GM18511 (cell line): ENCODE results near the gene HNRNPK.

Experiments used
- ATAC-seq: cut with Tn5 transposase; IDR thresholded peaks from one replicate; pipeline ENCODE4 v1.9.1; 2021; ENCODE audit warnings: mild to moderate bottlenecking, moderate library complexity; ENCODE audit not compliant: unreplicated experiment

HNRNPK gene

DNA sequence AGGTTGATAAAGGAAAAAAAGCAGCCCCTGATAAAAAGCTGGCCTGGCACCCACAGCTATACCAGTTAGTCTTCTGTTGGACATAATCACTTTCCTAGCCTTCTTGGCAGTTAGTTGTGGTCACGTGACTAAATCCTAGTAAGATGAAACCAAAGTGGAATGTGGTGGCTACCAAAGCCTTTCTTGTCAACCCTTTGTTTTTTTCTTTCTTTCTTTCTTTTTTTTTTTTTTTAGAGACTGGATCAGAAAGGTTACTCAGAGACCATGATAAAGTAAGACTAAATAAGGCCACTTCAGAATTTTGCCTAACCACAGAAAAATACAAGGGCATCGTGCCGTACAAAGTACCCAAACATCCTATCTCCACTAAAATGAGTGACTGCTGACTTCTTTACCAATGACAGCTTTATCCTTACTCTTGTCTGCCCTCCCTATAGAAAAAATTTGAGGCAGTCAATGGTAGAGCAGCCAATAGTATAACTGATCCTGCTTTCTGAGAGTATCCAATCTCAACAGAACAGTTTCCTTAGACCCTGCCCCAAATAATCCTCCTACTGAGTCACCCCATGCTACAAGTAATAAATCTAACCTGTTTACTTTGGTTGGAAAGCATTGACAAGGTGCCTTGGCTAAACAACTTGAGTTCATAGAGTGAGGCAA, 44.6 kb downstream of the HNRNPK start:
- ATAC-seq: no peak

DNA sequence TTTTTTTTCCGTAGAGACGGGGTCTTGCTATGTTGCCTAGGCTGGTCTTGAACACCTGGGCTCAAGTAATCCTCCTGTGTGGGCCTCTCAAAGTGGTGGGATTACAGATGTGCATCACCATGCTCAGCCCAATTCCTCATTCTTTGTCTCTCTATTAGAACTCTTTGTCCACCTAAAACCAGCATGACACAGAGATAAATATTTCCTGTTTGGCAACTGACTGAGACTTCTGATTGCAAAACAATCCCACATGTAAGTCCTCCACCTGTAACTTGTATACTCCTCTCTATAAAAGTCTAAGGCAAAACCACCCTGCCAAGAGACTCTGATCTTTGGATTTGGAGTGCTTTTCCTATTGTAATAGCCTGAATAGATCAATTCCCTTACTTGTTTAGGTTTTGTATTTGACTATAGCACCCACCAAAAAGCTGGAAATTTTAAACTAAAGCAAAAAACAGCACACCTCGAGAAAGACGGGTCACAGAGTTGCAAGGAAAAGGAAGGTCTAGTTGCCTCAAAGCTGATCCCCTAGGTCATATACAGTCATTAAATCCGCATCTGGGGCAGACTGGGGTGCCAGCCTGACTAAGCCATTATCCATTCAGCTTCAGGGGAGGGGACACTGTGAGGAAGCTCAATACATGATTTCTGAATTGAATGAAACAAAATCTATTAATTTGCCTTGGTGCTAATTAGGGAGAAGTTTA, 45.3 kb downstream of the HNRNPK start:
- ATAC-seq: no peak

DNA sequence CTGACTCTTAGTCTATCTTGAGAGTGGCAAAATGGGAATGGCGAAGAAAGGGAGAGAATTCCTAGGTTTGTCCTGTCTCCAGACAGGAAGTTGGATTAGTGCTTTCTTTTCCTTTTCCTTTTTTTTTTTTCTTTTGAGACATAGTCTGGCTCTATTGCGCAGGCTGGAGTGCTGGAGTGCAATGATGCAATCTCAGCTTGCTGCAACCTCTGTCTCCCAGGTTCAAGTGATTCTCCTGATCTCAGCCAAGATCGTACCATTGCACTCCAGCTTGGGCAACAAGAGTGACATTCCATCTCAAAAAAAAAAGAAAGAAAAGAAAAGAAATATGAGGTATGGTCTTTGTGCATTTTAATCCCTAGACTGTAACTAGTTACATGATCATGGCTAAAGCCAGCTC, 46.2 kb downstream of the HNRNPK start:
- ATAC-seq: no peak

DNA sequence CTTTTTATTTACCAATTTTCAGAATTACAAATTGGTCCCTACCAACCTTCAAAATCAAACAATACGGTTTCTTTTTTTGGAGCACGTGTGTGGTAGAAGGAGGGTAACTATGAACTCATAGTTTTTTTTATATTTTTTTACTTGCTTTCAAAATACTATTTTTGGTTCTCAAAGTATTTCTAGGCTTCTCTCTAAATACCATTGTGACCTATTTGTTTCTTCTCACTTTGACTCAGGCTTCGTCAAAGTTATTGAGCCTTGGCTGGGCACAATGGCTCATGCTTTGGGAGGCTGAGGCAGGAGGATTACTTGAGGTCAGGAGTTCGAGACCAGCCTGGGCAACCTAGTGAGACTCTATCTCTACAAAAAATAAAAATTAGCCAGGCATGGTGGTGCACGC, 47.2 kb downstream of the HNRNPK start:
- ATAC-seq: no peak

DNA sequence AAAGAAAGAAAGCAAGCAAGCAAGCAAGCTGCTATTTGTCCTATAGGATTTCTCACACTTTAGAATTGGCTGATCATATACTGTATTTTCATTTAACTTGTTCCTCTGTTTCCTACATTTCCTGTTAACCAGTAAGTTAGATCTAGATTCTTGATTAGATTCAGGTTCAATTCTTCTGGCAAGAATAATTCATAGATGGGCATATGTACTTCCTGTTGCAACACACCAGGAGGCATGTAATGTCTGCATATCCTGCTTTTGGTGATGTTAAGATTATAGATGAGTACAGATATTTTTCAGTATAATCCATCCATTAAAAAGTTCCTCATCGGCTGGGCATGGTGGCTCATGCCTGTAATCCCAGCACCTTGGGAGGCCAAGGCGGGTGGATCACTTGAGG, 48.0 kb downstream of the HNRNPK start:
- ATAC-seq: no peak

DNA sequence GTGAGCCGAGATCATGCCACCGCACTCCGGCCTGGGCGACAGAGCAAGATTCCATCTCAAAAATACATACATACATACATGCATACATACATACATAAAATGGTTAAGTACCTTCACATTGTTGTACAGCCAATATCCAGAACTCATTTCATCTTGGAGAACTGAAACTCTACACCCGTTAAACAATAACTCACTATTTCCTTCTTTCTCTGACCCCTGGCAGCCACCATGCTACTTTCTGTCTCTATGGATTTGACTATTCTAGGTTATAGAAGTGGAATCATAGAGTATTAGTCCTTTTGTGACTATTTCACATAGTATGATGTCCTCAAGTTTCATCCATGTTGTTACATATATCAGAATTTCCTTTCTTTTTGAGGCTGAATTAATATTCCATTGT, 49.1 kb downstream of the HNRNPK start:
- no peak for ATAC-seq

DNA sequence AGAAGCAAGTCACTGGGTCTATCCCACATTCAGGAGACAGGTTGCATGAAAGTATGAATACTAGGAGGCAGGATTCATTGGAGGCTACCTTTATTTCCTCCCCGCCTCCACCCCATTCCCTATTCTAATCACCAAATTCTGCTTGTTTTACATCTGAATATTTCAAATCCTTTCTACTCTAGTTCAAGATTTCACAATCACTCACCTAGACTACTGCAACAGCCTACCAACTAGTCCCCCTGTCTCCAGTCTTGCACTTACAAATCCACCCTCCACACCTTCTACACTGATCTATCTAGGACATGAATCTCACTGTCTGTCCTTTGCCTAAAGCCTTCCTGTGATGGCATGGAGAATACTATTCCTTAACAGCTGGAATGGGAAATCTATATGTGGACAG, 52.4 kb downstream of the HNRNPK start:
- no peak for ATAC-seq

DNA sequence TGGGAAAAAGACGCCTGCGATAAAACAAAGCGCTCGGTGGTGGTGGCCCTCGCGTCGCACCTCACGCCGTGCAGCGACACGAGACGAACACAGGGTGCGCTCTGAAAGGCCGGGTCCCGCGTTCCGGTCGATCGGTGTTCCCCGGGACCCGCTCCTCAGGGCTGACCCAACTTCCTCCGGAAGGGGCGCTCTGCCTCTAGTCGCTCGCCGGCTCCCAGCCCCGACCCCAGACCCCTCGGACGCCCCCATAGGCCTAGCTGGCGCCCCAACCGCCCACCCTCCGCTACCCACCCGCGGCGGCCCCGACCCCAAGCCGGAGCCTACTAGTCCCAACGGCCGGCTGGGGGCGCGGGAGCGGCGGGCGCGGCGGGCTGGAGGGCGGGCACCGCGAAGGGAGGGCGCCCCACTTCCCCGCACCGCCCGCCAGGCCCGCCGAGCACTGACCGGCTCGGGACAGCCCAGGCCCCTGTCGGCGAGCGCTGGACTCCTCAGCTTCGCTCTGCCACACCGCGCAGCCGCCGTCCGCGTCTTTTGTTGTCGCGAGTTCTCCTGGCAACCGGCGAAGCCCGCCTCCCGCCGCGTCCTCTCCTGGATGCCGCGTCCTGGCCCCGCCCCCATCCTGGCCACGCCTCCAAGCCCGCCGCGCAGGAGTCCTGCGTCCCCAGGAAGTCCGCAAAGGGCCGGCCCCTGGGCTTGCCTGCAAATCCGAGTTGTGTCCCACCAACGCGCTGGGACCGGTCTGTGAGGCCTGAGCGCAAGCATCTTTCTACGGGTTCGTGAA, 58.9 kb downstream of the HNRNPK start, which contains the start of gene KIF27:
KIF27 (minus strand) TSS at position 506 of the 781 bp plus-strand sequence. CDS start 5,841 bp downstream, outside the sequence.
- ATAC-seq: peak; percentile 94

DNA sequence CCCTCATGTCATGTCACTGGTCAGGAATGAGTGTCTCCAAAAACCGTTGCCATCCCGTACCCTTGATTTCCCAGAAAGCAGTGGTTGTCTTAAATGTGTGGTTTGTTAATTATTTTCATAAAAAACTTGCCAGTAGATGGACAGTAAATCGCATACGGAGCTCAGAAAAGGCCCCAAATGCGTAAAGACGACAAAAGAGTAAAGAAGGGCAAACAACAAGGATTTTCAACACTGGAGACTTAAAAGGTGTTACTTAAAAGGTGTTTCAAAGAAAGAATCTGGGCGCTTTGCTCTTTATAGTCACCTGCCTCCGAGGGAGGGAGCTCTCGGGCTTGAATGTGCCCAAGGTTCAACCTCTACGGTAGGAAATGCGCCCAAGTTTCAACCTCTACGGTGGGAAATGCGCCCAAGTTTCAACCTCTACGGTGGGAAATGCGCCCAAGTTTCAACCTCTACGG, 59.5 kb downstream of the HNRNPK start:
- ATAC-seq: peak; percentile 34

DNA sequence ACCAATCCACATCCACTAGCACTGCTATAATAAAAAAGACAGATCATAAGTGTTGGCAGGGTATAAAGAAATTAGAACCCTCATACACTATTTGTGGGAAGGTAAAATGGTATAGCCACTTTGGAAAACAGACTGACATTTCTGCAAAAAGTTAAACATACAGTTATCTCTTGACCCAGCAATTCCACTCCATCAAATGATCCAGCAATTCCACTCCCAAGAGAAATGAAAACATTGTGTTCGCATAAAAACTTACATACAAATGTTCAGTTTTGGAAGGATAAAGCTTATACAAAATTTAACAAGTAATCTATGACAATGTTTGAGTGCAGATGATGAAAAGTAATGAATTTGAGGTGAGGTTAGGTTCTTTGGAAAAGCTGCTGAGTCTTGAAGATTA, 60.9 kb downstream of the HNRNPK start:
- no peak for ATAC-seq
